Stimulated activated CD8-positive, alpha-beta memory T cell treated with anti-CD3 and anti-CD28 coated beads, Interleukin-7, amount 100 ng/mL, for 24 hours (primary cell): Measurements from ENCODE around the gene VOPP1.
"Not testable (repeated sequence)": the region's sequence is repeated elsewhere in the genome, so short reads cannot be mapped to it uniquely, and the experiment has no call there.

ENCODE experiments used
- DNase-seq: peaks from one replicate; pipeline ENCODE4 v3.0.0-alpha.2; 2020; ENCODE audit warnings: low read depth

VOPP1 gene, protein sequence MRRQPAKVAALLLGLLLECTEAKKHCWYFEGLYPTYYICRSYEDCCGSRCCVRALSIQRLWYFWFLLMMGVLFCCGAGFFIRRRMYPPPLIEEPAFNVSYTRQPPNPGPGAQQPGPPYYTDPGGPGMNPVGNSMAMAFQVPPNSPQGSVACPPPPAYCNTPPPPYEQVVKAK

DNA sequence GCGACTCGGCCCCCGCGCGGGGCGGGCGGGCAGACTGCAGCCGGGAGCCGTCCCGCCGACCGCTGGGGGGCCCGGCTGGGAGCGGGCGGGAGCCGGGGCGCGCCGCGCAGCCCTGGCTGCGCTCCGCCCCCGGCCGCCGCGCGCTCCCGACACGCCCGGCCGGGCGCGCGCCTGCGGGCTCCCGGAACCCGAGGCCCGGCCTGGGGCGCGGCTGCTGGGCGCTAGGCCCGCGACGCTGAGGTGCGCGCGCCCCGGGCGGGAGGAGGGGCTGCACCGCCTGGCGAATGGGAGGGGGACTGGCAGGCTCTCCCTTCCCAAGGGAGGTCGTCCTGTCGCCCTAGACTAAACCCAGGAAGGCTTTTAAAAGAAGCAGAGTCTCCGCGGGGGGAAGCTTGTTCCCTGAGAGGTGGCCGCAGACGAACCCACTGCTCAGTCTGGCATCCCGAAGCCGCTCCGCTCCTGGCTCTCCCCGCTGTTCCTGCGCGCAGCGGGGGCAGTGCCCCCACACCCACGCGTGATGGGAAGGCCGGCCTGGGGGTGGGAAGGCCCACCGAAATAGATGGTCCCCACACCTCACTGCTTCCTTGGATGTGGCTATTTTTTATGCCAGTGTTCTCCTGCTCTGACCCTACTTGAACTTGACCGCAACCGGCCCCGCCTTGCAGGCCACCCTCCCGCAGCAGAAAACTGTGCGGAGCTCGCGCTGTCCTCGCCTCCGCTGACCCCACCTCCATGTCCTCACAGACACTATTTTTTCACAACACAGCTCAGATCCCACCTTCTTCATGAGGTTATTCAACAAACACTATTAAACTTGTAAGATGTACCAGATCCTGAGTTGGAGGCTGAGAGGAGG lies at the start of gene VOPP1:
Gene VOPP1, minus strand, starts transcription at position 125 of the 856 bp plus-strand sequence. CDS start 178 bp downstream, outside the sequence.
- DNase-seq: no peak

DNA sequence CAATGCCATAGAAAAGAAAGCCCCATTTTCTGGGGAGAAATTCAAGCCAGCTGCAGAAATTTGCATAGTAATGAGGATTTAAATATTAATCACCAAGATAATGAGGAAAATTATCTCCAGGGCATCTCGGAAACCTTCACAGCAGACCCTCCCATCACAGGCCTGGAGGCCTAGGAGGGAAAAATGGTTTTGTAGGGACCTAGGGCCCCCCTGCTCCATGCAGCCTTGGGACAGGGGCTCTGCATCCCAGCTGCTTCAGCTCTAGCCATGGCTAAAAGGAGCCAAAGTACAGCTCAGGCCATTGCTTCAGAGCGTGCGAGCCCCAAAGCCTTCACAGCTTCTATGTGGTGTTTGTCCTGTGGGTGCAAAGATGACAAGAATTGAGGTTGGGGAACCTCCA lies 46.6 kb upstream of the VOPP1 start:
- DNase-seq: no peak

DNA sequence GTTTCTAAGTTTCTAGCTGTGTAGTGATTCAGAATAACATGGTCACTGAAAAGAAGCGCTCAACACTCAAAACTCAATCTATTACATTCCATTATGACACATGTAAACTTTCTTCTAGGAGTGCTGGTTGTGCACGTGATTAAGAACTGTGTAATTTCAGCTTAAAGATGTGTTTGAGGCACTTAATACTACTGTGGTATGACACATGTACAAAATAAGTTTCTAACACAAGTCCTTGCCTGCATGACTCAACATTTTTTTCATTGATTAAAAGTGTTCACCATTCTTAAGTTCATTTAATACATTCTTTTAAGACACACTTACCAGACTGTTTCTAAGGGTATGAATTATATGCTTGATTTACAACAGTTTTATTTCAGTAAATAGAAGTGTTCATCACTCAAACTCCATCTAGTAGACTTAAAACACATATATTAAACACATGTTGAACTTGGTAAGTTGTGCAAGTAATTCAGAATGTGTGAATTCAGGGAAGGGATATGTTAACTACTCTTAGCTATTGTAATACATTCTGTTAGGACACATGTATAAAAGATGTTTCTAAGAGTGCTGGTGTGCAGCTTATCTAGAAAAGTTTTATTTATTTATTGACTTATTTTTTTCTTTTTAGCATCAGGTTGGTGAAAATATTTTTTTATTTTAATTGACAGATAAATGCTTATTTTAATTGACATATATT lies 42.2 kb upstream of the VOPP1 start:
- DNase-seq: not testable (repeated sequence)

DNA sequence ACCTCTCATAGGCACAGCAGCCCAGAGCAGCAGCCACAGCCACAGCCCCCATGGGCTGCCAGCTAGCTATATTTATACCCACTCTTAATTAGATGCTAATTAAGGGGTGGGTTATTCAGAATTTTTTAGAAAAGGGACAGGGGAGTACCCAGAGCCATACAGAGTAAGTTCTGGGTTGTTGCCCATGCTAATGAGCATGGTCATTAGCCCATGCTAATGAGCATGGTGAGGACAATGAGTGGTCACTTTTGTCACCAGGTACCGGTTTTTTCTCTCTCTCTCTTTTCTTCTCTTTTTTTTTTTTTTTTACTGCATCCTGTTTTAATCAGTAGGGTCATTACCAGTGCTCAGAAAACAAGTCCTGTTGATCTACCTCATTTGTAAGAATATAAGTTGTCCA lies 37.4 kb upstream of the VOPP1 start:
- DNase-seq: not testable (repeated sequence)

DNA sequence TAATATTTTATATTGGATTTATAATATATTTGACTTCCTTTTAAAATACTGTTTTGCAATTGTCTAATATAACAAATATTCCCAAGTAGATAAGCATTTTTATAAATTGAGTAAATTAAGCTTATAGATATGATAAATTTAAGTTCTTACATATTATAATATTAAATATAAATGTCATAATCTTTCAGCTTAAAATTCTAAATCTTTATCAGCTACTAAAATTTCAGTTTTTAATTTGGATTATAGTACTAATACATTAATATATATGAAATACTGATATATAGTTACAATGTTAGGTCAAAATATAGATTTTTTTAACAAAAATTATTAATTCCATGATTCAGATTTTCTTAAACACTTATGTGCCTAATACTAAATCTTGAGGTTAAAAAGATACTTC lies 33.4 kb upstream of the VOPP1 start:
- not testable (repeated sequence) for DNase-seq

DNA sequence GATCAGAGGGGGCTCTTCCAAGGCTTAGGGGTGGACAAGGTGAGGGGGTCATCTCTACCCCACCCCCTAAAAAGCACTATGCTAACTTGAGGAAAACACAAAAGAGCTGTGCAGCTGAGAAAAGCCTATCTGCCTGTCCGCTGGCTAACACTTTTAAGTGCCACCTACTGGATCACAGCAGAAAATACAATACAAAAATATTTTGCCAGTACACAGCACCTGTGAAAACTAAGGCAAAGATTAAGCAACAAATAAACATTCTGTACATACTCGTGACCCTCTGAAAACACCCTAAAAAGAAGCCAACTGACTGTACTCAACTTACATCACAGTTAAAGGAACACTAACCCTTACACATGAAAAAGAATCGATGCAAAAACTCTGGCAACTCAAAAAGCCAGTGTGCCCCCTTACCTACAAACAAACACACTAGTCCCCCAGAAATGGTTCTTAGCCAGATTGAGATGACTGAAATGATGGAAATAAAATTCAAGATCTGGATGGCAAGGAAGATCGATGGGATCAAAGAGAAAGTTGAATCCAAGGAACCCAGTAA lies 25.7 kb upstream of the VOPP1 start:
- not testable (repeated sequence) for DNase-seq

DNA sequence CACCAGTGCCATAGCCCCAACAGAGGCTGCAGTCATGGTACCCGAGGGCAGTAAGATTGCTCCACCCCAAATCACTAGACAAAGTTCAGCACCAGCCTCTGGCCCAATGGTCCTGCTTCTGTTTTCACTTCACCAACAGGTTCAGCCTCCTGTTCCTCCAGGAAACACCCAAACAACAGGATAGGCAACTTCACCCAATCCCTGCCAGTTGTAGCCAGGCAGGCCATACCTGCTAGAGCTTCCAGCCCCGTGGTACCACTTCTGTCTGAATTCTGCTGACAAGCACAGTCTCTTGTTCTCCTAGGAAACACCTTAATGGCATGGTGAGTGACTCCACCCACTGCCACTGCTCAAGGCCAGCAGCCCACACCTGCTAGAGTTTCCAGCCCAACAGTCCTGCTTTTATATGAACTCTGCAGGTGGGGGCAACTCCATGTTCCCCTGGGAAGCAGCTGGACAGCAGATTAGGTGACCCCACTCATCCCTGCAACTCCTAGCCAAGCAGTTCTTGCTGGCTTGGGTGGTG lies 25.0 kb upstream of the VOPP1 start:
- not testable (repeated sequence) for DNase-seq

DNA sequence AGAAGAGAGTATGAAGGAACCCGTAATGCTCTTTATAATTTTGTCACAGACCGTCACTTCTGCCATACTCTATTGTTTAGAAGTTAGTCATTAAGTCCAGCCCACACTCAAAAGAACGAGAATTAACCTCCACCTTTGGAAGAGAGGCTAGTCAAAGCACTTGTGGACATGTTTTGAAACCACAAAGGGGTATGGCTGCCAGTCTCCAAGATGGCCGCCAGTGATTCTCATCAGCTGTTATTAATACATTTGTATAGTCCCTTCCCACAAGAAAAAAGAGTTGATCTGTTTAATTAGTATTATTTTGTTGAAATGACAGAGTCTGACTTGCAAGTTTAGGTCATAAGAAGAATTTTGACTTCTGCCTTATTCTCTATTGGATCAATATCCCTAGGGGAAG lies 23.2 kb upstream of the VOPP1 start:
- no peak for DNase-seq

DNA sequence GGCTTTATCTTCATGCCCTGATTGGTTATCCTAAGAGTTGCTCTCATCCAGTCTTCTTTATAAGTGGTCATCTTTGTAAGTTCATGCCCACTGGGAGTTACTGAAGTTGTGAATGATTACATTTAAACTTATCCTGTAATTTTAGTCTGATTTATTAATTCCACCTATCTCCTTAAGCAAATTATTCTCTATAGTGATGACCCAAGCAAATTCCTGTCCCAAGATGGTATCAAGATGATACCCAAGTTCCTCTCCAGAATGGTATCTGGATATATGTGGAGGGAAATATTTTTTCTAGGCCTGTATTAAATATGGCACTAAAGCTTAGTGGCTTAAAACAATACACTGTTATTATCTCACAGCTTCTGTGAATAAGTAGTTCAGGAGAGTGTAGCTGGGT lies 22.6 kb upstream of the VOPP1 start:
- DNase-seq: no peak

DNA sequence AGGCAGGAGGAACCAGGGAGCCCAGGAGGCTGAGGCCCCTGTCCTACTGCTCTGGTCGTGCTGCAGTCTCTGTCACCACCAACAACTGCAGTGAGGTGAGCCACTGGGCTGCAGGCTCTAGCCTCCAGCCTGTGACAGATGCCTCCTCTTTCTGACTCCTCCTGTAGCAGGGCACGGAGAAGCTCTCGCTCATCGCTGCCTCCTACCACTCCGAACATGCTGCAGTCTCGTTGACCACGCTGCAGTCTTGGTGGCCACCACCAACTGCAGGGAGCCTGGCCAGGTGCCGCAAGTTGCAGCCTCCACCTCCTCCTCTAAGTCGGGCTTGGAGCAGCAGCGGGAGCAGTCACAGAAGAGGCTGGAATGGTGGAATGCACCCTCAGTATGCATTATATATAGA lies 22.1 kb upstream of the VOPP1 start:
- DNase-seq: no peak

DNA sequence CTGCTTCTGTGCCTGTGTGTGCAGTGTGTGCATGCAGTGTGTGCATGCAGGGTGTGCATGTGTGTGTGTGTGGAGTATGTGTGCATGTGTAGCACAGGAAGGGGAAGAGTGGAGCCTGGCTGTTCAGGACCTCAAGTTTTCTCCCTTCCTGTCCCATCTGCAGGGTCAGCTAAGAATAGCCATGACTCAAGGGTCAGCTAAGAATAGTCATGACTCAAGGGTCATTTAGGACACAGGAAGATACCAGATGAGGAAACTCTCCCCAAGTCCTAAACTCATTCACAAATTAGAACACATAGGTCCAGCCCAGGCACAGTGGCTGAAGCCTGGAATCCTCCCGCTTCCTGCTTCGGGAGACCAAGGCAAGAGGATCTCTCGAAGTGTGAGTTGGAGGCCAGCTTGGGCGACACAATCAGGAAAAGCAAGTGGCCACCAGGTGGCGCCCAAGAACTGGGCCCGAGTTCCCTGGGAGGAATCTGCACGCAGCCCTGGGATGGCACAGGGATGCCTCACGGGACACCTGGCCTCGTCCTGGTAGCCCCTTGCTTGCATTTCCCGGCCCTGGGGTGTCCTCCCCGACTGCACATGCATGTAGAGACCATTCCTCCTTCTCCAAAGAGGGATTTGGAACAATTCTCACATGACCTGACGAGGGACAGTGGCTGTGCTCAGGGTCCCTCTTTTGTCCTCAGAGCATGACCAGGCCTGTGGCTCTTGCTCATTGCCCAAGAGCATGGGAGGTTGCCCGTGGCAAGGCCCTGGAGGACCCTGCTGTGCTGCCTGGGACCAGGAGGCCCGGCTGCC lies 21.4 kb upstream of the VOPP1 start:
- peak; percentile 65 for DNase-seq

DNA sequence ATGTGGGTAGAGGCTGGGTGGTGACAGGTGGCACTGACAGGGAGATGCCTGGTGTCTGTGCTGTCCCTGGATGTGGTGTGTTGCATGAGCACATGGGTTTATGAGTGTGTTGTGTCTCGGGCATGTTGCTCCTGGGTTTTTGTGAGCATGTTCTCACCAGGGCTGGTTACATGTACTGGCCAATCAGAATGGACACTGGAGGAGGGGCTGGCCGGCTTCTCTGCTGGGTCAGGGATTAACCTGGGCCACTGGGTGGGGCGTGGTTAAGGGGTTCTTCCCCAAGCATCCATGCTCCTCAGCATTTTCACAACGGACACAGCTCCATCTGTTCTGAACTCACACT lies 20.8 kb upstream of the VOPP1 start:
- DNase-seq: no peak

DNA sequence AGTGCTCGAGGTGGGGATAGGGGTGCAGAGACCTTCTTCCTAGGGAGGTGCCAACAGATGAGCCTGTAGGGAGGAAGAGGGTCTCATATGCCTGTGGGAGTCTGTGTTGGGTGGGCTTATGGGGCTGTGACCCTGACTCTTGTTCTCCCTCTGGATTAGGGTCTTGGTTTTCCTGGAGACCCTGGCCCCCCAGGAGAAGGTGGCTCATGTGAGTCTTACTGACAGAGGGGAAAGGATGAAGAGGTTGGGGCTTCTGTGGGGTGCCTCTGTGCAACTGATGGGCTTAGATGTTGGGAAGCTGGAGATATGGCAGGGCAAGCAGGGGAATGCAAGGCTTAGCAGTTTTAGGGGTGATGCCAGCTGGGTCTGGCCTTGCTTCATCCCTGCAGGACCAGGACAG lies 20.2 kb upstream of the VOPP1 start:
- no peak for DNase-seq

DNA sequence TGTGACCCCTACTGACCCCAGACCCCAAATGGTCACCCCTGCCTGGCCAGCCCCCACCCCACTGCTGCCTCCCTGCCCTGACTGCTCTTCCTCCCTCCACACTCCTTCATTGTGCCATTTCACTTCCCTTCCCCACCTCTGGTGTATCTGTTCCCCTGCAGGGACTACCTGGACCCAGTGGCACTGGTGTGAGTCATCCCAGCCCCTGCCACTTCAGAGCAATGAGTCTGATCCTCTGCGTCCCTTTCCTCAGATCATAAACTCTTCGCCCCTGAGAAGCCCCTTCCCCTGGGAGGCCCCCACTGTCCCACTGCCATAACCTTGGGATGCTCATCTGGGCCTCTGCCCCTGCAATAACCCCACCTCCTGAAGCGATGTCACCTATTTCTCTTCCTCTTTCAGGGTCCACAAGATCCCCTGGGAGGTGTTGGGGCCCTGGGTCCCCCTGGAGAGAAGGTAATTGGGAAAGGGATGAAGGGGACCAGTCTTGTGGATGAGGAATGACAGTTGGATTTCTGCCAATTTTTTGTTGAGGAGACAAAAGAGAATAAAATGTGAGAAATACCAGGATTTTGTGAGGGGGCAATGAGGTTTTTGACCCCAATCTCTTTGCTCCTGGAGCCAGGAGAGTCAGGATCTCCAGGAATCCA lies 19.1 kb upstream of the VOPP1 start:
- DNase-seq: no peak

DNA sequence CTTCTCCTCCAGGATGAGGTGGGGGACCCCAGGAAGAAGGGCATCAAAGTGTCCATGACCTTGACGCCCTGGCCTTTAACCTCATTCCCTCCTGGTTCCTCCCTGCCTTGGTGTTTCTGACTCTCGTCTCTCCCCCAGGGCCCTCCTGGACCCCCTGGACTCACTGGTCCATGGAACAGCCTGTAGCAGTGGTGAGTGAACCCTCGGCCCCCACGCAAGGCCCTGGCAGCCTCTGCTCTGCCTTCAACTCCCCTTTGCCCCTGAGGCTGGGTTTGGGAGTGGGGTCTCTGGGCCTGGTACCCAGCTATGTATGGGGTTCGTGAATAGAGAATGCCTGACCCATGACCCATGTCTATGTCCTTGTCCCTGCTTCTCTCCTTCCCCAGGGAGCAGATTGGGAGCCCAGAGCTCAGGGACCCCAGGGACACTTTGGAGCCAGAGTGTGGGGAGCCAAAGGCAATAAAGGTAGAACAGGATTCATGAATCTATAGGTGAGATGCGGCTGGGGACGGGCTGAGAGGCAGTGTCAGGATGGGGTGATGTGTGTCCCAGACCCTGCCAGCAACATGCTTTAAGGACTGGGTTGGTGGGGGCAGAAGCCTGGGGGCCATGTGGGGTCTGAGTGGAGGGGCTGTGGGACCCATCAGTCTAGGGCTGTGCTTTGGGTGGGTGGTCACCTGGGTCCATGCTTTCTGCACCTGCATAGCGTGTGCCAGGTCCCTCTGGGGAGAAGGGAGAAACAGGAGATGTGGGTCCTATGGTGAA lies 18.4 kb upstream of the VOPP1 start:
- no peak for DNase-seq

DNA sequence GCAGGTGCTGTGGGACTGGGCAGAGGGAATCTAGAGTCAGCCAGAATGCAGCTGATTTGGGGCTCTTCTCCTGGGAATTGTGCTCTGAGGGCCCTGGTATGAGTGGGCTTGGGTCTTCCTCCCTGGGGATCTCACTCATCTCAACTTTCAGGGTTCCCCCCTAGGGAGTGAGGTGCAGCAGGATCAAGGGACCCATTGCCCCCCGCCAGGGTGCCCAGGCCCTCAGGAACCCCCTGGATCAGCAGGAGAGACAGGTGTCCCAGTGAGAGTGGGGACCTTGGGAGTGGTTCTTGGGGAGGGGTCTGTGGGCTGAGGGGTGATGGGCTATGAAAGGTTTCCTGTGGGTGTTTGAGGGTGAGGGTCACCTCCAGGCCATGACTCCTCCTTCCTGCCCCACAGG lies 17.6 kb upstream of the VOPP1 start:
- no peak for DNase-seq

DNA sequence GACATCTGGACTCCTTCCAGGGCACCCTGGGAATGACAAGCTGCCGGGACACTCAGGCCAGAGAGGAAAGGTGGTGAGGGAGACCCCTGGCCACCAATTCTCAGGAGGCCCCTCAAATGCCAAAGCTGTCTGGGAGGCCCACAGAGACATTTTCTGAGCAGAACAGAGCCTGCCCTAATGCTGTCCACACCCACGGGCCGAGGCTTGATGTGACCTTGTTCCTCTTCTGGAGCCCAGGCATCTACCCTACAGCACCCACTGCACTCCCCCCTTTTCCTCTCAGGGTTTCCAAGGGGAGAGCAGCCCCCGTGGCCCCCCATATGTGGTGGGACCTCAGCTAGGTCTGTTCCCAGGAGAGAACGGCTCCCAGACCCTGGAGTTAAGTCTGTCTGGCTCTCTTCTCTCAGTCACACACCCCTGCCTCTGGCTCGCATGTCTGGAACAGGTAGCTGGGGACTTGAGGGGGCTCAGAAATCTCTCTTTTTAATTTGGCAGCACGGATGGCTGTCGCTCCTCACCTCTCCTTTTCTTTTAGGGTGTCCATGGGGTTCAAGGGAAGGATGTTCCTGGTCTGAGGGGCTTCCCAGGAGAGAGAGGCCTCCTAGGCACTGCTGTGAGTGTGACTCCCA lies 16.8 kb upstream of the VOPP1 start:
- no peak for DNase-seq

DNA sequence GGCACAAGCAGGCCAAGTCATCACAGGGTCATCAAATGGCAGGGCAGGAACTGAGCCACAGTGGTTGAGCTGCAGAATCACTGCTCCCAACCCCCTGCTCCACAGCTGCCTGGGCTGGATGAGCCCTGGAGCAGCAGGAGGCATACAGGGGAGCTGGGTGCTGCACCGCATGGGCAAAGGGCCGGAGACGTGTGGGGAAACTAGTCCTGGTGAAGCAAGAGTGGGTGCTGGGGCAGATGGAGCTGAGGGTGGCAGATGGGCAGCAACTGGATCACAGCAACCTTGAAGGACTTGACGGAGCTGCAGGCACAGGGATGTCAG lies 16.0 kb upstream of the VOPP1 start:
- no peak for DNase-seq

DNA sequence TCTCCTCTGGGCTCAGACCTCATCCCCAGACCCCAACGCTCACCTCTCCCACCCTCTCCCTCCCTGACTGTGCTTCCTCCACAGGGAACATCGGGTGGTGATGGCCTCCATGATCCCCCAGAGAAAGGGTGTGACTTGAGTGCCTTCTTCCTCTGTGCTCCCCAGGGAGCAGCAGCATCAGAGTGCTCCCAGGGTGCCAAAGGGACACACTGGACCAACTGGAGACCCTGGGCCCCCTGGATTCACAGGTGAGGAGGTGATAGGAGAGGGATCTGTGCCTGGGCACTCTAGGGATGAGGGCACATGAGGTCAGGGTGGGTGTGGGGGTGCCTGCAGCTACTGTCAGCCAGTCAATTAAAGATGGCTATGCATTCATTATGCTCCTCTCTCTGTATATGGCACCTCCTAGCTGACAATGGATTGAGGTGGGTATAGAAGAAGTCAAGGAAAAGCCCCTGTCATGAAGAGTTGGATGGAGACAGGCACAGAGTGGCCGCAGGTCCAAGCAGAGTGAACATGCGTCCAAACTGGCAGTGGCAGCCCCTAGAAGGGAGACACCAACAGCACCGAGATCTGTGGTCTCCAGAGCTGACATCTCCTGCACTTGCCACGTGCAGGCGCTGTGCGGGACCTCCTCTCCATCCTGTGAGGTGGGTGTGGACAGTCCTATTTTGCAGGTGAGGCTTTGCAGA lies 15.5 kb upstream of the VOPP1 start:
- DNase-seq: no peak

DNA sequence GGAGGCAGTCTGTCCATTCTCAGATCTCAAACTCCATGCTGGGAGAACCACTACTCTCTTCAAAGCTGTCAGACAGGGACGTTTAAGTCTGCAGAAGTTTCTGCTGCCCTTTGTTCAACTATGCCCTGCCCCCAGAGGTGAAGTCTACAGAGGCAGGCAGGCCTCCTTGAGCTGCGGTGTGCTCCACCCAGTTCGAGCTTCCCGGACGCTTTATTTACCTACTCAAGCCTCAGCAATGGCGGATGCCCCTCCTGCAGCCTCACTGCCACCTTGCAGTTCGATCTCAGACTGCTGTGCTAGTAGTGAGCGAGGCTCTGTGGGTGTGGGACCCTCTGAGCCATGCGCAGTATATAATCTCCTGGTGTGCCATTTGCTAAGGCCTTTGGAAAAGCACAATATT lies 10.4 kb upstream of the VOPP1 start:
- DNase-seq: not testable (repeated sequence)
